K562 (cell line): ENCODE data around the gene SH3TC2. TPM values are rescaled to one million over a fixed set of nuclear protein-coding genes. Genes with fewer than 3 reads are reported as not detected.

Experiments used
- NCOA4 ChIP-seq: fragments of 450-650 bp; IDR thresholded peaks from 2 replicates; pipeline ENCODE4 v1.6.1; 2018; ENCODE audit warnings: mild to moderate bottlenecking; ENCODE audit not compliant: partially characterized antibody
- PRMT5 ChIP-seq: sonication (generic); formaldehyde crosslinking; IDR thresholded peaks from 2 replicates; pipeline ENCODE4 v1.5.0; 2020; ENCODE audit warnings: missing genetic modification reagents
- RAD21 ChIP-seq, 2 experiments: fragments of 250-450 bp in 1 of 2; fragments of 450-650 bp in 1 of 2; sonication (Bioruptor Pico) in 1 of 2; formaldehyde crosslinking in 1 of 2; IDR thresholded peaks in 1 of 2; conservative IDR thresholded peaks in 1 of 2; 2 replicates each; pipeline versions ENCODE4 v1.4.0 to v1.8.0; 2020 to 2022; ENCODE audit warnings: mild to moderate bottlenecking in 2 of 2, moderate library complexity in 1 of 2
- RFX7 ChIP-seq: fragments of 250-450 bp; sonication (Bioruptor Pico); IDR thresholded peaks from 2 replicates; pipeline ENCODE4 v1.5.1; 2021; ENCODE audit warnings: mild to moderate bottlenecking
- RNF2 ChIP-seq: sonication (generic); IDR thresholded peaks from 2 replicates; pipeline ENCODE4 v1.6.1; 2016
- SMC3 ChIP-seq: conservative IDR thresholded peaks from 2 replicates; pipeline ENCODE4 v1.6.1; 2011; ENCODE audit warnings: low read depth, low read length, improper control_type of control experiment; ENCODE audit not compliant: insufficient read depth
- XRCC4 ChIP-seq: IDR thresholded peaks from one replicate; pipeline ENCODE4 v1.6.1; 2011; ENCODE audit not compliant: insufficient read depth, insufficient read length; ENCODE audit errors: extremely low read depth
- ZNF766 ChIP-seq: fragments of 200-800 bp; sonication (Bioruptor generic); conservative IDR thresholded peaks from 2 replicates; pipeline ENCODE4 v1.6.1; 2016; ENCODE audit warnings: missing genetic modification characterization, missing compliant biosample characterization
- polyA plus RNA-seq, 8 experiments: library from polyadenylated mRNA; depleted of rRNA in 4 of 8; stranded (reverse) in 5 of 8; unstranded in 3 of 8; fragments of >200 nt; fragmentation: Nextera tagmentation in 2 of 8; fragmentation: Illumina TruSeq in 1 of 8; extraction: Ambion mirVana in 2 of 8; extraction: Trizol in 1 of 8; gene quantifications; 2 replicates each; pipeline versions ENCODE4 v1.2.1 to v1.2.3, GENCODE V29; 2011 to 2014; ENCODE audit warnings: inconsistent platforms in 1 of 8, missing spikeins in 1 of 8
- total RNA-seq, 7 experiments: library from RNA; depleted of rRNA in 6 of 7; stranded (reverse); fragments of >200 nt in 6 of 7; fragmentation: Illumina TruSeq in 2 of 7; extraction: Trizol in 2 of 7; gene quantifications; 2 replicates each; pipeline versions ENCODE4 v1.2.1 to v1.2.3, GENCODE V29; 2011 to 2021; ENCODE audit warnings: low replicate concordance in 1 of 7
- TF ChIP-seq, protein P1 (sequence below), 2 experiments: fragments of 450-650 bp; formaldehyde crosslinking in 1 of 2; IDR thresholded peaks; 2 replicates each; pipeline versions ENCODE4 v1.4.0 to v1.6.1; 2014 to 2020; ENCODE audit warnings: mild to moderate bottlenecking in 2 of 2, borderline replicate concordance in 1 of 2, low read depth in 1 of 2
- TF ChIP-seq, protein P2 (sequence below): fragments of 450-650 bp; formaldehyde crosslinking; IDR thresholded peaks from 2 replicates; pipeline ENCODE4 v1.4.0; 2020; ENCODE audit warnings: mild to moderate bottlenecking, moderate library complexity

Gene SH3TC2
- total and polyA plus RNA-seq, 9 of the 15 experiments (the other 6 are each of a cell fraction or from before 2014, with no cell fraction given) = 0.03 to 0.80 (median 0.55) TPM; not detected in 1

DNA sequence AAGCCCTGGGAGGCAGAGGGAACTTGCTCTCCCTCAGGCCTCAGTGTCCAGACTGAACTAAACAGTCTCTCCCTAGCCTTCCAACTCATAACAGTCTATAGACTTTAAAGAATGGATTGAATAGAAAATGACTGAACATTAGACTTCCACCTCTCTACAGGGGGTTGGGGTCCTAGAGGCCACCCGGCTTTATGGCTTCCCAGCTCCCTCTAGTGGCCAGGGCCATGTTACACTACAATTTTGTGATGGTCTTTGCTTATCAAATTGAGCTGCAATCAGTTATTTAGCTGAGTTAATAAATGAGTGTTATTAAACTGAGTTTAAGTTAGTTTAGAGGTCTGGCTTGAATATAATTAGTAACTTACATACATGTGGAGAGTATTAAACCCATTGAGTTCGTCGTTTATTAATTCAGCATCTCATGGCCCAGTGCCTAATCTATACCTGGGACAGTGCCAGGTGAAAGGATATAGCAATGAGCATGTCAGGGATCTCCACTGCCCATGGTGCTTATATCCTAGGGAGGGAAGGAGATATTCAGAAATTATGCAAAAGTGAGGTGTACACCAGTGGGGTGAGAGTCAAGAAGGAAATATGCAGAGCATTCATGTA, 105.2 kb downstream of the SH3TC2 start (continued):
- TF ChIP-seq, protein P1, sequence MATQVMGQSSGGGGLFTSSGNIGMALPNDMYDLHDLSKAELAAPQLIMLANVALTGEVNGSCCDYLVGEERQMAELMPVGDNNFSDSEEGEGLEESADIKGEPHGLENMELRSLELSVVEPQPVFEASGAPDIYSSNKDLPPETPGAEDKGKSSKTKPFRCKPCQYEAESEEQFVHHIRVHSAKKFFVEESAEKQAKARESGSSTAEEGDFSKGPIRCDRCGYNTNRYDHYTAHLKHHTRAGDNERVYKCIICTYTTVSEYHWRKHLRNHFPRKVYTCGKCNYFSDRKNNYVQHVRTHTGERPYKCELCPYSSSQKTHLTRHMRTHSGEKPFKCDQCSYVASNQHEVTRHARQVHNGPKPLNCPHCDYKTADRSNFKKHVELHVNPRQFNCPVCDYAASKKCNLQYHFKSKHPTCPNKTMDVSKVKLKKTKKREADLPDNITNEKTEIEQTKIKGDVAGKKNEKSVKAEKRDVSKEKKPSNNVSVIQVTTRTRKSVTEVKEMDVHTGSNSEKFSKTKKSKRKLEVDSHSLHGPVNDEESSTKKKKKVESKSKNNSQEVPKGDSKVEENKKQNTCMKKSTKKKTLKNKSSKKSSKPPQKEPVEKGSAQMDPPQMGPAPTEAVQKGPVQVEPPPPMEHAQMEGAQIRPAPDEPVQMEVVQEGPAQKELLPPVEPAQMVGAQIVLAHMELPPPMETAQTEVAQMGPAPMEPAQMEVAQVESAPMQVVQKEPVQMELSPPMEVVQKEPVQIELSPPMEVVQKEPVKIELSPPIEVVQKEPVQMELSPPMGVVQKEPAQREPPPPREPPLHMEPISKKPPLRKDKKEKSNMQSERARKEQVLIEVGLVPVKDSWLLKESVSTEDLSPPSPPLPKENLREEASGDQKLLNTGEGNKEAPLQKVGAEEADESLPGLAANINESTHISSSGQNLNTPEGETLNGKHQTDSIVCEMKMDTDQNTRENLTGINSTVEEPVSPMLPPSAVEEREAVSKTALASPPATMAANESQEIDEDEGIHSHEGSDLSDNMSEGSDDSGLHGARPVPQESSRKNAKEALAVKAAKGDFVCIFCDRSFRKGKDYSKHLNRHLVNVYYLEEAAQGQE (IDR thresholded peaks at IDR 0.05; ENCODE audit: borderline replicate concordance) = peak; percentile 70
- TF ChIP-seq, protein P1 (CRISPR knock-in tag; IDR thresholded peaks at IDR 0.05; ENCODE audit: low read depth) = no peak
- TF ChIP-seq XRCC4 (no peak), RNF2 (no peak), RFX7 (CRISPR knock-in tag) (no peak), RAD21 (CRISPR knock-in tag; conservative IDR thresholded peaks at IDR 0.05 in 1 of 2, IDR thresholded peaks at IDR 0.05 in 1 of 2) (peak; percentile 68 to 88), PRMT5 (no peak), ZNF766 (CRISPR knock-in tag) (no peak), SMC3 (peak; percentile 60; the same call in 1 of the 2 replicates), NCOA4 (no peak)
- TF ChIP-seq, protein P2, sequence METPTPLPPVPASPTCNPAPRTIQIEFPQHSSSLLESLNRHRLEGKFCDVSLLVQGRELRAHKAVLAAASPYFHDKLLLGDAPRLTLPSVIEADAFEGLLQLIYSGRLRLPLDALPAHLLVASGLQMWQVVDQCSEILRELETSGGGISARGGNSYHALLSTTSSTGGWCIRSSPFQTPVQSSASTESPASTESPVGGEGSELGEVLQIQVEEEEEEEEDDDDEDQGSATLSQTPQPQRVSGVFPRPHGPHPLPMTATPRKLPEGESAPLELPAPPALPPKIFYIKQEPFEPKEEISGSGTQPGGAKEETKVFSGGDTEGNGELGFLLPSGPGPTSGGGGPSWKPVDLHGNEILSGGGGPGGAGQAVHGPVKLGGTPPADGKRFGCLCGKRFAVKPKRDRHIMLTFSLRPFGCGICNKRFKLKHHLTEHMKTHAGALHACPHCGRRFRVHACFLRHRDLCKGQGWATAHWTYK (CRISPR knock-in tag) = no peak
